Hematopoietic multipotent progenitor cell treated with erythropoietin and hydrocortisone succinate and interleukin-3 and kit ligand, for 17 days (in vitro differentiated cells): ENCODE data around the gene HCST.

Source experiments
- DNase-seq: peaks from one replicate; pipeline ENCODE4 v3.0.0-alpha.2; 2015; ENCODE audit warnings: low spot score

HCST gene

GRCh38 chr19:35937345-35938281, 35.3 kb downstream of the HCST start:
- no peak for DNase-seq

GRCh38 chr19:35938282-35939224, 36.2 kb downstream of the HCST start:
- no peak for DNase-seq

- DNase-seq: no peak
These were observed 37.2 kb downstream of the HCST start for GRCh38 chr19:35939307-35940077.

DNA sequence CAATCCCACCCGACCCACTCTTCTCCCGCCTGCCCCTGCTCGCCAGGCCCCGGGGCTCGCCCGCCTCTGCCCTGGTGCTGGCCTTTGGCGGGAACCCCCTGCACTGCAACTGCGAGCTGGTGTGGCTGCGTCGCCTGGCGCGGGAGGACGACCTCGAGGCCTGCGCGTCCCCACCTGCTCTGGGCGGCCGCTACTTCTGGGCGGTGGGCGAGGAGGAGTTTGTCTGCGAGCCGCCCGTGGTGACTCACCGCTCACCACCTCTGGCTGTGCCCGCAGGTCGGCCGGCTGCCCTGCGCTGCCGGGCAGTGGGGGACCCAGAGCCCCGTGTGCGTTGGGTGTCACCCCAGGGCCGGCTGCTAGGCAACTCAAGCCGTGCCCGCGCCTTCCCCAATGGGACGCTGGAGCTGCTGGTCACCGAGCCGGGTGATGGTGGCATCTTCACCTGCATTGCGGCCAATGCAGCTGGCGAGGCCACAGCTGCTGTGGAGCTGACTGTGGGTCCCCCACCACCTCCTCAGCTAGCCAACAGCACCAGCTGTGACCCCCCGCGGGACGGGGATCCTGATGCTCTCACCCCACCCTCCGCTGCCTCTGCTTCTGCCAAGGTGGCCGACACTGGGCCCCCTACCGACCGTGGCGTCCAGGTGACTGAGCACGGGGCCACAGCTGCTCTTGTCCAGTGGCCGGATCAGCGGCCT, 37.9 kb downstream of the HCST start:
- DNase-seq: no peak

DNA sequence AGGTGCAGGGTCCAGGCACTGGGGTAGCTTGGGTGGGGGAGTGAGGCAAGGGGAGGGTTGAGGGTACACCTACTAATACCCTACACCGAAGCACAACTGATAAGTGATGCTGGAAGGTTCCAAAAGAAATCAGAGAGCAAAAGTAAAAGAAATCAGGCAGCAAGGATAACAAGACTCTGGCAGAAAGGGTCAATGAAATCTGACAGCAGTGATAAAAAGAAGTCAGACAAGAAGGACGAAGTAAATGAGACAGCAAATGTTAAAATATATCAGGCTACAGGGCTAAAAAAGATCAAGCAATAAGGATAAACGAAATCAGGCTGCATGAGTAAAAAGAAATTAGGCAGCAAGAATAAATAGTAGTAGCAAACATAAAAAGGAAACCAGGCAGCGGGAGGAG, 38.5 kb downstream of the HCST start:
- DNase-seq: no peak

GRCh38 chr19:35942235-35942634, 39.9 kb downstream of the HCST start:
- DNase-seq: no peak

GRCh38 chr19:35943321-35944301, 41.3 kb downstream of the HCST start:
- no peak for DNase-seq

GRCh38 chr19:35944556-35944955, 42.2 kb downstream of the HCST start:
- no peak for DNase-seq

GRCh38 chr19:35945121-35945790, 42.9 kb downstream of the HCST start:
- no peak for DNase-seq

GRCh38 chr19:35946203-35946602, 43.9 kb downstream of the HCST start:
- no peak for DNase-seq

GRCh38 chr19:35949131-35949530, 46.8 kb downstream of the HCST start:
- no peak for DNase-seq
